8988T (cell line): Measurements from ENCODE around the gene CMKLR1.

Experiments
- DNase-seq: peaks from one replicate; pipeline ENCODE4 v3.0.0; 2011

CMKLR1 gene

DNA sequence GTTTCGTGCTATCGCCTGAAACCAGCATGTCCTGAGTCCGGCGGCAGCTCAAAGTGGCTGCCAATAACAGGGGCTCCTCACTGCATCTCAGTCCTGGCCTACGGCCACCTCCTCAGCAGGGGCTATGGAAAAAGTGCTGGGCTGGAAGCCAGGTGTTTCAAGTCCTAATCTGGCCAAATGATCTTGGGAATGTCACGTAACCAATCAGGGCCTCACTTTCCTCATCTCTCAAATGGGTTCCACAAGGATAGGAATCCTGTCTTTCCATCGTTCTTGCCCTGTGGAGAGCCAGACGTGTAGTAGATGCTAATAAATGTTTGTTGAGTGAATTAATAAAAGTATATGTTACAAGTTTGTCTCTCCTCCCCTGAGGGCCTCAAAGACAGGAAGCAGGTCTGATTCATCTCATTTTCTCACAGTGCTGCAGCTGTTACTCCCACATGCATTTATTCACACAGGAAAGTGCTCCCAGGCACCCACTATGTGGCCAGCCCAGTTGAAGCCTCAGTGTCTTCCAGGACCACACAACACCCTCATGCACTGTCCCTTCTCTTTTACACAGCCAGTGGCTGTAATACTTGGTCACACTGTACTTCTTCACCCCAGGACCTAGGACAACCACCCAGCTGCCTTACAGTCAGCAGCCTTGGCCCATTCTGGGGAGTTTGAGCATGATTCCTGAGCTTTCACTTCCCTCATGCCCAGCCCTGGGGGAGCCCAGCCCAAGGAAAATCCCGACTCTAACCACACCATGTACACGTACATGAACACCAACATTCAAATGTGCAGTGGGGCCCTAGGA is 5.0 kb downstream of the CMKLR1 start:
- DNase-seq = no peak

DNA sequence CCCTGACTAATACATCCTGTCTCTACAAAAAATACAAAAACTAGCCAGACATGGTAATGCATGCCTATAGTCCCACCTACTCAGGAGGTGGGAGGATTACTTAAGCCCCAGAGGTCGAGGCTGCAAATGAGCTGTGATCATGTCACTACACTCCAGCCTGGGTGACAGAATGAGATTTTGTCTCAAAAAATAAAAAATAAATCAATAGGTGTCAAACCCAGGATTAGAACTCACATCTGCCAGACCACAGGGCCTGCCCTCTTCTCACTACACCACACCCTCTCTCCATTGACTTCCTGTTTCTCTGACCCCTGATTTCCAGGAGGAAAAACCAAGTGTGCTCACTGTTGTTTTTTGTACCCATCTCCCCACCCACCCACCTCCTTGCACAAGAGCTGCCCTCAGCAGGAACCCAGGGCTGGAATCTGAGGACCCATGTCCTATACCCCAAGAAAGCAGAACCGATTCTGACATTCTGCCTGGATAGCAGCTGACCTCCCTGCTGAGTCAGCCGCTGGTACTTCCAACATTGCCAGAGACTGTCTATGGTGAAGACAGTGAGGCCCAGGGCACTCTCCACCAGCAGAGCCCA is 6.2 kb downstream of the CMKLR1 start:
- no peak for DNase-seq

- DNase-seq = no peak
Observed at GRCh38 chr12:108328420-108328819, 10.7 kb downstream of the CMKLR1 start.

DNA sequence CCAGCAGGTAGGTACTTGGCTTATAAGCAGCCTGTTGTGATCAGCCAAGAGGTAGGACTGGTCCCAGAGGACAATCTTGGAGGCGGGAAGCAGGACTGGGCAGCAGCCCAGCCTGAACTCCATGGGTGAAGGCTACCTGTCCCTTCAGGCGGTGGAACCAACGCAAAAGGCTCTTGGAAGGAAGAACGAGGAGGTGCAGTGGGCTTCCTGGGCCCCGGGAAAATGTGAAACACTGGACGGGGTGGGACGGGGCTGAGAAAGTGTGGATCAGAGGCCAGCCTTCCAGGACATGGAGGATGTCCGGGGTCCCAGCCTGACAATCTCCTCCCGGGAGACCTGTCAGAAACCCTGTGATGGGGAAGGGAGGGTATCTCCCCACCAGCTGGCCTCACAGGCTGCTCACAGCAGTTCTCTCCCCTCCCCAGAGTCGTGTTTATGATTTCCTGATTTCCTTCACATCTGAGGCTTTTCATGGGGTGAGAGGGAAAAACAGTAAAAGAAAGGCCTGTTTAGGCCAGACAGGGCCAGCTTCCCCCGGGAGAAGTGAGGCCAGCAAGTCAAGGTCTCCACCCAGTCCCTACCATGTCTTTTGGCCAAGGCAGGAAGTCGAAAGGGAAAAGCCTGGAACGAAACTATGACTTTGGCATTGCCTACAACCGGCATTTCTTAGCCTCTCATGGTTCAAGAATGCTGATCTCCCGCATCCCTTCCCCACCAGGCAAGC is 11.3 kb downstream of the CMKLR1 start:
- DNase-seq = no peak

- DNase-seq = no peak
Observed at GRCh38 chr12:108326254-108326750, 12.8 kb downstream of the CMKLR1 start.

- DNase-seq = no peak
Observed at GRCh38 chr12:108325549-108325948, 13.6 kb downstream of the CMKLR1 start.

DNA sequence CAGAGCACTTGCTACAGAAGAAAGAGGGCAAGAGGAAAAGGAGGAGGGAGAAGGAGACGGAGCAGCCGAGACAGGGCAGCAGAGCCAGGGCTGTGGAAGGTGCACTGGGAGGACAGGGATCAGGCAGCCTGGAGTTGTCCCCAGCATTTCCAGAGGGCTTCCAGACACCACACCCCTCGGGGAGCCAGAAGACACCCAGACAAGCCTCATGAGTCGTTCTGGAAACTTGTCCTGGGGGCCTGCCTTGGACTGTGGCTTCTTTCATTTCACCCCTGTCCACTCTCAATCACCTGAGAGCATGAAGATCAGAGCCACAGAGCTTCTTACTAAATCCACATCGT is 14.1 kb downstream of the CMKLR1 start:
- no peak for DNase-seq

DNA sequence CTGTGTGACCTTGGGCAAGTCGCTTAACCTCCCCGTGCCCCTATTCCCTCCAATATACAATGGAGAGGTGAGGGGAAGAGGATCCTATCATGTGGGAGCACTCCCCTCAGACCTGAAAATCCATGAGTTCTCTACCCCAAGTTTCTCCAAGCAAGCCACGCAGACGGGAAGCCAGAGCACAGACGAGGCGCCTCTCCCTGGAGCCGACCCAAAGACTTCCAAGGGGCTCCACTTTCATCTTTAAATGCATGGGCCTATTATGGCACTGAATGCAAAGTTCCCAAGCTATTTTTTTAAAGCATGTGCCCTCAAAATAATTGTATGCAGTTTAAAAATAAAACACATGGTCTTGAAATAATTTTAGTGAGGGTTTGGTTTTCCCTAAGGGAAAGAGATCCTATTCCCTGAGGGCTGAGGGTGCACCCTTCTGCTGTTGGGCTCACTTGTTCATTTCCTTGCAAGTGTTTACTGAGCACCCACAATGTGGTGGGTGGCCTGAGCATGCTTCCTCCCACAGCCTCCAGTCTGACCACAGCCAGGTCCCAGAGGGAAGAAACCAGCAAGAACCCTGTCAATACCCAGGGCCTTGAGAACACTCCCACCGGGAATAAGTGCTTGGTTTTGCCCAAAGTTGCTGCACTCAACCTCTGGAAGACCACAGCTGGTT is 14.6 kb downstream of the CMKLR1 start:
- no peak for DNase-seq

- DNase-seq = no peak
Observed at GRCh38 chr12:108323581-108323980, 15.5 kb downstream of the CMKLR1 start.

GRCh38 chr12:108322998-108323397 is 16.1 kb downstream of the CMKLR1 start:
- no peak for DNase-seq

GRCh38 chr12:108321688-108322087 is 17.4 kb downstream of the CMKLR1 start:
- no peak for DNase-seq

DNA sequence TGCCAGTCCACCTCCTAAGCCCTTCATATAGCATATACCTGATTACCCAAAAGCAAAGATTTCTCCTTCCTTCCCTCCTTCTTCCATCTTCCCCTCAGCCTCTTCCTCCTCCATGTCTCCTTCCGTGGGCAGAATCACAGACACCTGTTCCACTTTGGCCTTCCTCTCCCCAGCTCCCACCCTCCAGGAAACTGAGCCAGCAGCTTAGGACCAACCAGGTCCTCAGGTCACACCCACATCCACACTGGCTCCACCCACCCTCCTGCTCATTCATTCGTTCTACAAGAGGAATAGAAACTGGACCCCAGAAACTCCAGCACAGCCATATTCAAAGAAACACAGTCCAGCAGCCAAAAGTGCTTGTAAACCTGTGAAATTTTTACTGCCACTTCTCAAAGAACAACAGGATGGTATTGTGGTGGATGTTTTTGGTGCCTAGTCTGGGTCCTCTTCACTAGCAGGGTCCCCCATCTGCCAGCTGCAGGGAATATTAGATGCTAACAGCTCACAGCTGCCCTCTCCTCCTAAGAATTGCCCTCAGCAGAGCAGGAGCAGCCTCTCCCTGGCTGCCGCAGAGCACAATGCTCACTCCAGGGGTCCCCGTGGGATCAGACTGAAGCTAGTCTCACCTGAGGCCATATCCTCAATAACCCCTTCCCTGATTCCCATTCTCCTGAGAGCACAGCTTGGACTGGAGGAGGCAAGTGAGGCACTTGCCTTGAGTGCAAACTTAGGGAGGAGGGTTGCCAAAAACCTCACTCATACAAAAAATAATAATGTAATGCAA is 18.4 kb downstream of the CMKLR1 start:
- no peak for DNase-seq

GRCh38 chr12:108319277-108320234 is 19.6 kb downstream of the CMKLR1 start:
- DNase-seq = no peak

- no peak for DNase-seq
Observed at GRCh38 chr12:108318472-108319275, 20.4 kb downstream of the CMKLR1 start.

GRCh38 chr12:108317308-108318234 is 21.5 kb downstream of the CMKLR1 start:
- no peak for DNase-seq

DNA sequence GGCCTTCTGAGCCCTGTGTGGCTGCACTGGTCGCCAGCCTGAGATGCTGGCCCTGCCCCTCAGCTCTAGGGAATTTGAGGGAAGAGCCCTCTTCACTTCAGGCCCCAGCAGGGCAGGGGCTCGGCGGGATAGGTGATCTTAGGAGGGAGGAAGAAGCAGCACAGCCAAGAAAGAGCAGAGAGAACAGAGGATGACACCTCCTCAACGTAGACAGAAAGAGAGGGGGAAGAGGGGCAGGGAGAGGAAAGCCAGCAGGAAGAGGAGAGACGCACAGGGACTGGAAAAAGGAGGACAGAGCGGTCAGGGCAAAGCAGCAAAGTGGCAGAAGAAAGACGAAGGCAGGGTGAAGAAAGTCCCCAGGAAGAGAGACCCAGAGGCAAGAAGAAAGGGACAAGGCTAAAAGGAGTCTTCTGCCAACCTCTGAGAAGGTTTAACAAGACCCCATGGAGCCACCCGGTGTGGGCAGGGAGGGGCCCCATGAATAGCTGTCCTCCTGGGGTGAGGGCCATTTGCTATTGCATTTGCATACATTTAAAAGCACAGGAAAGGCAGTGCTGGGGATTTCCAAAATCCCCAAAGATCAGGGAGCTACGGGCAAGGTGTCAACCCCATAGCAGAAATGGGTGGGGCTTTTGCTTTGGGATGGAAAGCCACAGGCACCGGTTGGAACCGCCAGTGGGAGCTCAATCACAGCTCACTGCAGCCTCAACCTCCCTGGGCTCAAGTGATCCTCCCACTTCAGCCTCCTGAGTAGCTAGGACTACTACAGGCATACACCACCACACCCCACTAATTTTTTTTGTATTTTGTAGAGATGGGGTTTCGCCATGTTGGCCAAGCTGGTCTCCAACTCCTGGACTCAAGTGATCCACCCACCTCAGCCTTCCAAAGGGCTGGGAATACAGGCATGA is 22.7 kb downstream of the CMKLR1 start:
- no peak for DNase-seq

- no peak for DNase-seq
Observed at GRCh38 chr12:108315486-108316105, 23.5 kb downstream of the CMKLR1 start.
